GM12892 (cell line): Measurements from ENCODE around the gene SPACA5B.
"Not testable (repeated sequence)": the region's sequence is repeated elsewhere in the genome, so short reads cannot be mapped to it uniquely, and the experiment has no call there.

Experiments used
- POLR2A ChIP-seq: IDR thresholded peaks from 2 replicates; pipeline ENCODE4 v1.6.1; 2011; ENCODE audit warnings: low read depth, low read length, control low read depth
- POLR2AphosphoS5 ChIP-seq: IDR thresholded peaks from 2 replicates; pipeline ENCODE4 v1.6.1; 2011; ENCODE audit warnings: low read depth, low read length, control low read depth

GRCh38 chrX:48142697-48143096 is 12.3 kb downstream of the SPACA5B start:
- TF ChIP-seq POLR2A, POLR2AphosphoS5: not testable (repeated sequence)
